ENCODE data around the gene MANBA.

- TF ChIP-seq CTCF (IDR thresholded peaks at IDR 0.05) (no peak), POLR2A (IDR thresholded peaks at IDR 0.05) (no peak)
Measured at GRCh38 chr4:102781570-102781969, 20.8 kb upstream of the MANBA start.

All from ovary (tissue), 3 donors.